Stomach (tissue), 9 donors: ENCODE data around the gene CLP1. TPM values are rescaled to one million over a fixed set of nuclear protein-coding genes. Genes with fewer than 3 reads are reported as not detected.
A peak's percentile ranks its signal among the peaks of the same experiment; 100 is the strongest.

Experiments used
- DNase-seq, 2 donors: peaks; one replicate each; pipeline versions ENCODE4 v3.0.0 to v3.0.0-alpha.2; 2013 to 2019
- H3K27ac ChIP-seq, 5 donors: fragments of 200-600 bp in 4 of 5; sonication (generic) in 4 of 5; one replicate each; pipeline ENCODE4 v1.5.1; 2013 to 2019; ENCODE audit warnings: mild to moderate bottlenecking in 1 of 5, moderate library complexity in 1 of 5
- H3K27me3 ChIP-seq, 3 donors: fragments of 200-600 bp; sonication (generic); one replicate each; pipeline ENCODE4 v1.5.1; 2017 to 2019; ENCODE audit warnings: mixed run types in 1 of 3
- H3K36me3 ChIP-seq, 4 donors: fragments of 200-600 bp; sonication (generic); 1 replicate in 3 of 4; 2 replicates in 1 of 4; pipeline ENCODE4 v1.5.1; 2016 to 2019
- H3K4me1 ChIP-seq, 4 donors: fragments of 200-600 bp; sonication (generic); one replicate each; pipeline ENCODE4 v1.5.1; 2016 to 2019
- H3K4me3 ChIP-seq, 4 donors: fragments of 200-600 bp; sonication (generic) in 3 of 4; one replicate each; pipeline ENCODE4 v1.5.1; 2016 to 2019; ENCODE audit warnings: mild to moderate bottlenecking in 1 of 4
- H3K9me3 ChIP-seq, 4 donors: fragments of 200-600 bp; sonication (generic); one replicate each; pipeline ENCODE4 v1.5.1; 2016 to 2019
- CTCF ChIP-seq, 7 experiments: fragments of 450-650 bp in 4 of 7; fragments of 200-600 bp in 3 of 7; sonication (generic) in 3 of 7; IDR thresholded peaks; one replicate each; pipeline ENCODE4 v1.5.1; 2016 to 2019; ENCODE audit warnings: antibody characterized with exemption in 7 of 7, control low read depth in 2 of 7, mild to moderate bottlenecking in 1 of 7
- EP300 ChIP-seq: sonication (generic); formaldehyde crosslinking; IDR thresholded peaks from one replicate; pipeline ENCODE4 v1.6.1; 2017; ENCODE audit warnings: antibody characterized with exemption
- POLR2A ChIP-seq, 4 donors: fragments of 450-650 bp; IDR thresholded peaks; one replicate each; pipeline ENCODE4 v1.6.1; 2016; ENCODE audit warnings: antibody characterized with exemption in 4 of 4, control low read depth in 2 of 4, mild to moderate bottlenecking in 1 of 4, moderate library complexity in 1 of 4
- POLR2AphosphoS5 ChIP-seq, 3 donors: sonication (generic); formaldehyde crosslinking; IDR thresholded peaks; one replicate each; pipeline ENCODE4 v1.6.1; 2016; ENCODE audit warnings: antibody characterized with exemption in 3 of 3
- WGBS, 5 donors: extraction: QIAGEN DNeasy Blood & Tissue Kit in 3 of 5; methylation state at CpG; one replicate each; pipeline versions ENCODE4 v1.1.5 to v1.1.7; 2013 to 2018; 5-methylcytosine and 5-hydroxymethylcytosine counted together
- intact Hi-C: fragments of 100-400 bp; cut with DNase I; formaldehyde crosslinking; loops from one replicate; pipeline ENCODE4 v1.15.1; 2023; ENCODE audit warnings: low total_unique reads
- polyA plus RNA-seq, 3 donors: library from polyadenylated mRNA; stranded (reverse); fragments of 200-250 nt; gene quantifications; one replicate each; pipeline ENCODE4 v1.2.3, GENCODE V29; 2013
- total RNA-seq, 5 donors: library from RNA; depleted of rRNA; stranded (reverse); fragments of >200 nt; gene quantifications; one replicate each; pipeline versions ENCODE4 v1.1.0 to v1.2.3, GENCODE V29; 2014 to 2016
- donor health status: healthy with polysubstance abuse.
- donor health status: Bipolar disorder and iron deficiency.
- donor health status: healthy.

The CLP1 gene
- total and polyA plus RNA-seq, 8 donors, result 2.7 to 14.7 (median 11.0) TPM; not detected in 1

- Histone ChIP-seq H3K36me3 (no peaks in the 10 kb centered on the region), H3K4me3 (no peak overlapping the region), H3K27me3 (peaks cover 12 to 66% (median 47%) of the 10 kb centered on the region in 3 donors), H3K4me1 (peaks cover 23 to 73% (median 57%) of the 10 kb centered on the region in 4 donors), H3K9me3 (no peaks in the 10 kb centered on the region), H3K27ac (peak overlapping the region in 2 of 5 donors; percentile 52 to 56)
- intact Hi-C loops, result loop anchor here (10.0 kb wide), 1 partner anchor 301 kb away; no protein-coding TSS in a partner anchor
- peak in 1 of 2 donors; percentile 41 for DNase-seq
- 32 to 39% (median 37%) methylated on average over 9 to 10 of the region's 10 CpGs for WGBS, 5 donors
- no peak for TF ChIP-seq CTCF (IDR thresholded peaks at IDR 0.05)
- TF ChIP-seq EP300, result no peak
- no peak for TF ChIP-seq POLR2A (IDR thresholded peaks at IDR 0.05)
- no peak for TF ChIP-seq POLR2AphosphoS5 (IDR thresholded peaks at IDR 0.05)
These were observed 11.3 kb upstream of the CLP1 start for GRCh38 chr11:57646194-57646798.

GRCh38 chr11:57646799-57647303 lies 10.7 kb upstream of the CLP1 start:
- 5 to 13% (median 9%) methylated on average over 22 to 23 of the region's 23 CpGs for WGBS, 5 donors
- peaks cover 12 to 71% (median 47%) of the 10 kb centered on the region in 3 donors for H3K27me3 ChIP-seq

GRCh38 chr11:57647372-57647771 lies 10.2 kb upstream of the CLP1 start:
- H3K27me3 ChIP-seq, result peaks cover 12 to 76% (median 47%) of the 10 kb centered on the region in 3 donors
- H3K27ac ChIP-seq, result no peak overlapping the region
- intact Hi-C loops, result loop anchor here (10.0 kb wide), 1 partner anchor 303 kb away; no protein-coding TSS in a partner anchor
- peaks cover 23 to 73% (median 57%) of the 10 kb centered on the region in 4 donors for H3K4me1 ChIP-seq
- H3K4me3 ChIP-seq, result no peak overlapping the region
- TF ChIP-seq CTCF (IDR thresholded peaks at IDR 0.05) (no peak), POLR2A (IDR thresholded peaks at IDR 0.05) (no peak), EP300 (no peak), POLR2AphosphoS5 (IDR thresholded peaks at IDR 0.05) (no peak)
- DNase-seq, result peak in 1 of 2 donors; percentile 40
- no peaks in the 10 kb centered on the region for H3K9me3 ChIP-seq
- 6 to 11% (median 7%) methylated on average over 9 to 10 of the region's 10 CpGs for WGBS, 5 donors
- H3K36me3 ChIP-seq, result no peaks in the 10 kb centered on the region

More at GRCh38 chr11:57646799-57647303, 10.7 kb upstream of the CLP1 start:
- Histone ChIP-seq H3K9me3 (no peaks in the 10 kb centered on the region), H3K36me3 (no peaks in the 10 kb centered on the region), H3K27ac (no peak overlapping the region), H3K4me3 (no peak overlapping the region), H3K4me1 (peaks cover 23 to 71% (median 57%) of the 10 kb centered on the region in 4 donors)
- no peak for TF ChIP-seq EP300
- TF ChIP-seq POLR2AphosphoS5 (IDR thresholded peaks at IDR 0.05), result no peak
- no peak for TF ChIP-seq POLR2A (IDR thresholded peaks at IDR 0.05)
- TF ChIP-seq CTCF (IDR thresholded peaks at IDR 0.05), result no peak
- intact Hi-C loops, result loop anchor here (10.0 kb wide), 1 partner anchor 302 kb away; no protein-coding TSS in a partner anchor
- DNase-seq, result peak in 1 of 2 donors; percentile 55

GRCh38 chr11:57647960-57648800 lies 9.4 kb upstream of the CLP1 start:
- 5 to 10% (median 7%) methylated on average over 13 of the region's 13 CpGs for WGBS, 5 donors
- no peaks in the 10 kb centered on the region for H3K36me3 ChIP-seq
- no peaks in the 10 kb centered on the region for H3K9me3 ChIP-seq
- intact Hi-C loops, result loop anchor here (10.0 kb wide), 1 partner anchor 303 kb away; no protein-coding TSS in a partner anchor
- DNase-seq, result peak in 1 of 2 donors; percentile 65
- H3K4me3 ChIP-seq, result peak overlapping the region in 2 of 4 donors; percentile 40 to 46
- TF ChIP-seq POLR2AphosphoS5 (IDR thresholded peaks at IDR 0.05) (no peak), EP300 (no peak), POLR2A (IDR thresholded peaks at IDR 0.05) (no peak), CTCF (IDR thresholded peaks at IDR 0.05) (no peak)
- H3K27me3 ChIP-seq, result peaks cover 12 to 82% (median 47%) of the 10 kb centered on the region in 3 donors
- H3K27ac ChIP-seq, result no peak overlapping the region
- H3K4me1 ChIP-seq, result peaks cover 23 to 78% (median 59%) of the 10 kb centered on the region in 4 donors
